Measurements from ENCODE around the gene SVOP.
"Not testable (repeated sequence)": the region's sequence is repeated elsewhere in the genome, so short reads cannot be mapped to it uniquely, and the experiment has no call there.

The SVOP gene

GRCh38 chr12:109029411-109029810, 8.5 kb upstream of the SVOP start:
- DNase-seq, result no peak

GRCh38 chr12:109028624-109029023, 7.8 kb upstream of the SVOP start:
- not testable (repeated sequence) for DNase-seq

DNA sequence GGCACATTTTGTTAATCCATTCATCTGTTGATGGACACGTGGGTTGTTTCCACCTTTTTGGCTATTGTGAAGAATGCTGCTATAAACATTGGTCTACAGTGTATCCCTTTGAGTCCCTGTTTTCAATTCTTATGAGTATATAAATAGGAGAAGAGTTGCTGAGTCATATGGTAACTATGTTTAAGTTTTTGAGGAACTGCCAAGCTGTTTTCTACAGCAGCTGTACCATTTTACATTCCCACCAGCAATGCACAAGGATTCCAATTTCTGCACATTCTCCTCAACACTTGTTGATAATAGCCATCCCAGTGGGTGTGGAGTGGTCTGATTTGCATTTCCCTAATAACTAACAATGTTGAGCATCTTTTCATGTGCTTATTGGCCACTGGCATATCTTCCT, 6.9 kb upstream of the SVOP start:
- DNase-seq, result no peak

DNA sequence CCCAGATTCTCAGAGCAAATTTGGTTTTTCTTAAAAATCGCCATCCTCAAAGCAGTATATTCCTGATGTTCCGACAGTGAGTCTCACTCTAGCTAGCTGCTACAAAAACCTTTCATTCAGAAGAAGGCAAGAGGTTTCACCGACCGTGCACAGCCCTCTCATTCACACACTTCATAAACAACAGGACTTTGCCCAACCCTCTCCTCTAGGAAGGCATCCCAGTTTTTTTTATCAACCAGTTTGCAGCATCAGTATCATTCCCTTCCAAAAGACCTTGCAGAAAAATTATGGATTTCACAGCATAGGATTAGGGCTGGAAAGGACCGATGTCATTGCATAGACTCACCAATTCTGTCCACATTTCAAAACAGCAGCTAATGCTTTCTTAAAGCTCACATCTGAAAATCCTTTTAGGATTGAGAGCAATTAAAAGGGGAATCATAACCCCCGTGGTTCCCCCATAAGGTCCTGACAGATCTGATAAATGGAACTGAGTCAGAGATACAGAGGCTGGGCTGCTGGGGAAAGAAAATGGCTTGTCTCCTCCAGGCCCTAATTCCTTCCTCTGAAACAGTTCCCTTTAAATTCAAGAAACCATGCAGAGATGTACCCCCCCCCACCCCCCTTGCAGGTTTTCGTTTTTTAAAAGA, 597 bp downstream of the SVOP start:
- peak; percentile 48 for DNase-seq

GRCh38 chr12:109018296-109018695, 2.6 kb downstream of the SVOP start:
- no peak for DNase-seq

DNA sequence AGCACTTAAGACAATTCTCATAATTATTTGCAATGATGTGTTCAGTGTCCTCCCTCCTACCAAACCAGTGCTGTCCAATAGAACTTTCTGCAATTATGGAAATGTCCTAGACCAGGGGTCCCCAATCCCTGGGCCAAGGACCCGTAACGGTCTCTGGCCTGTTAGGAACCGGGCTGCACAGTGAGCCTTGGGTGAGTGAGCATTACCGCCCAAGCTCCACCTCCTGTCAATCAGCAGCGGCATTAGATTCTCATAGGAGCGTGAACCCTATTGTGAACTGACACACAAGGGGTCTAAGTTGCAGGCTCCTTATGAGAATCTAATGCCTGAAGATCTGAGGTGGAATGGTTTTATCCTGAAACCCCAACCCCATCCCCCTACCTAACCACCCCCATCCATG, 3.9 kb downstream of the SVOP start:
- no peak for DNase-seq

DNA sequence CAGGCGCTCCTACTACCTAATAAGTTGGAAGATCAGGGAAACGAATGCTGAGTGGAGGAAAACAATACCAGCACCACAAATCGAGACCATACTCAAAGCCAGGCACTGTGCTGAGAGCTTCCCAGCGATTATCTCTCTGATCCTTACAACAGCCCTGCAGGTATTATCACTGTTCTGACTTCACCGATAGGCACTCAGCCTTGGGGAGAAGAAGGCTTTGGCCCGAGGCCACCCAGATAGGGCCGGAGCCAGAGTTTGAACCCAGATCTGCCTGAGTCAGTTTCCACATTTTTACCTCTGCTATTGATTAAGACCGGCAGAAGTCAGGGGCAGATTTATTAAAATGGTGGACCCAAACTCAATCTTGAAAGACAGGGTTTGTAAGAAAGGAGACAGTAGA, 4.9 kb downstream of the SVOP start:
- no peak for DNase-seq

DNA sequence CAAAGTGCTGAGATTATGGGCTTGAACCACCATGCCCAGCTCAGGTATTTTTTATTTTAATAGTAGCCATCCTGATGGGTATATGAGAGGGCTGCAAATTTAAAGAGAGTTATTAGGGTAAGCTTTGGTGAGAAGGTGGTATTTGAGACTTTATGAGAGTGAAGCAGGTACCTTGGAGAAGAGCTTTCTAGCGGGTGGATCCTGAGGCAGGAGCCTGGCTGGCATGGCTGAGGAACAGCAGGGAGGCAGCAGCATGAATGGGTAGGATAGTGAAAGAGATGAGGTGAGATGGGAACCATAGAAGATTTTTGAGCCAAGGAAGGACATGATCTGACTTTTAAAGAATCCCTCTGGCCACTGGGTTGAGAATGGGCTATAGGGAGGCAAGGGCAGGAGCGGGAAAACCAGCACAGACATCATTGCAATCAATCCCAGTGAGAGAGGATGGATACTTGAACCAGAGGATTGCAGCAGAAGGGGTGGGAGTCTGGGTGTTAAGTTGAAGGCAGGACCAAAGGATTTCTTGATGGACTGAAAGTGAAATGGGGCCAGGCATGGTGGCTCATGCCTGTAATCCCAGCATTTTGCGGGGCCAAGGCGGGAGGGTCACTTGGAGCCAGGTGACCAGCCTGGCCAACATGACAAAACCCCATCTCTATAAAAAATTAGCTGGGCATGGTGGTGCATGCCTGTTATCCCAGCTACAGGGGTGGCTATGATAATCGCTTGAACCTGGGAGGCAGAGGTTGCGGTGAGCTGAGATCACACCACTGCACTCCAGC, 5.7 kb downstream of the SVOP start:
- DNase-seq, result no peak

GRCh38 chr12:109010259-109010658, 10.6 kb downstream of the SVOP start:
- no peak for DNase-seq

DNA sequence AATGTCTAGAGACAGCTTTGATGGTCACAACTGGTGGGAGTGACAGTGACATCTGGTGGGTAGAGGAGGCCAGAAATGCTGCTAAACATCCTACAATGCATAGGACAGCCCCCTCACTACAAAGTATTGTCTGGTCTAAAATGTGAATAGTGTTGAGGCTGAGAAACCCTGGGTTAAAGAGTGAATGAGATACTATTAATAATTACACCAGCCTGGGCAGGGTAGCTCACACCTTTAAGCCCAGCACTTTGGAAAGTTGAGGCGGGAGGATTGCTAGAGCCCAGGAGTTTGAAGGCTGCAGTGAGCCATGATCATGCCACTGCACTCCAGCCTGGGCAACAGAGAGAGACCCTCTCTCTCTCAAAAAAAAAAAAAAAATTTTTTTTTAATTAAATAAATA, 11.1 kb downstream of the SVOP start:
- DNase-seq, result no peak

DNA sequence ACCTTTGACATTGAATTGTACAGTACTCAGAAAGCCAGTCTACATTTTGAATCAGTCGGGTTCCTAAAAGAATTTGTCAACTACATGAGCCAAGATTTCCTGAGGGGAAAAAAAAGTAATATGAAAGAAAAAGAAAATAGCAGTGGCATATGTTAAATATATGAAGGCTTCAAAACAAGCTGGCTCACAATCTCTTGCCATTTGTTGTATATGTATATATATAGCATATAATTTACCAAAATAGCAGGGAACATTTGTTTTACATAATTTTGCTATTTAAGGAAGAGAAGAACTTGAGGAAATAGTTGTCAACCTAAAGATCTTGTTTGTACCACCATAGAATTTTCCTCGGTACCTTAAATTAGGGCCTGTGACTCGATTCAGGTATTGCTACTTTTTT, 16.9 kb downstream of the SVOP start:
- DNase-seq, result no peak

DNA sequence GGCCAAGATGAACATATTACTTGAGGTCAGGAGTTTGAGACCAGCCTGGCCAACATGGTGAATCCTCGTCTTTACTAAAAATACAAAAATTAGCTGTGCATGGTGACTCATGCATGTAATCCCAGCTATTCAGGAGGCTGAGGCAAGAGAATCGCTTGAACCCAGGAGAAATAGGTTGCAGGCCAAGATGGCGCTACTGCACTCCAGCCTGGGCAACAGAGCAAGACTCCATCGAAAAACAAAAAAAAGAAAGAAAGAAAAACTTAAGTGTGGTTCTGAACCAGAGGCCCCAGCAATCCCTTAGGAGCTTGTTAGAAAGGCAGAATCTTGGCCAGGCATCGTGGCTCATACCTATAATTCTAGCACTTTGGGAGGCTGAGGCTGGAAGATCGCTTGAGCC, 24.5 kb downstream of the SVOP start:
- no peak for DNase-seq

DNA sequence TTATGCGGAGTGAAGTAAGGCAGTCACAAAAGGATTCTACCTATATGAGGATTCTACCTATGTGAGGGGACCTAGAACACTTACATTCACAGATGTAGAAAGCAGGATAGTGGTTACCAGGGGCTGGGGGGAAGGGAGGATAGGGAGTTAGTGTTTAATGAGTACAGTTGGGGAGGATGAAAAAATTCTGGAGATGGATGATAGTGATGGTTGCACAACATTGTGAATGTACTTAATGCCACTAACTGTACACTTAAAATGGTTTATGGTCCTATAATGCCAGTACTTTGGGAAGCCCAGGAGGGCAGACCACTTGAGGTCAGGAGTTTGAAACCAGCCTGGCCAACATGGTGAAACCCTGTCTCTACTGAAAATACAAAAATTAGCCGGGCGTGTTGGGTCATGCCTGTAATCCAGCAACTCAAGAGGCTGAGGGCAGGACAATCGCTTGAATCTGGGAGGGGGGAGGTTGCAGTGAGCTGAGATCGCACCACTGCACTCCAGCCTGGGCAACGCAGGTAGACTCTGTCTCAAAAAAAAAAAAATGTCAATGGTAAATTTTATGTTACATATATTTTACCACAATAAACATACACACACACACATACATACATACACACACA, 25.4 kb downstream of the SVOP start:
- DNase-seq, result no peak

DNA sequence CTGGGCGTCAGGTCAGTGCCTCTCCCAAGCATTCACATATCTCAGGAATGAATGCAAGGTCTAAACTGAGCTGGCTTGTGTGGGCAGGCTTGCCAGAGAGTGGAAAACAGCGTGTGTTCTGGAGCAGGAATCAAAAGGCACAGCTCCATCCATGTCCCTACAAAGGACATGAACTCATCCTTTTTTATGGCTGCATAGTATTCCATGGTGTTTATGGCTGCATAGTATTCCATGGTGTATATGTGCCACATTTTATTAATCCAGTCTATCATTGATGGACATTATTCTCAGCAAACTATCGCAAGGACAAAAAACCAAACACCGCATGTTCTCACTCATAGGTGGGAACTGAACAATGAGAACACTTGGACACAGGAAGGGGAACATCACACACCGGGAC, 30.8 kb downstream of the SVOP start:
- not testable (repeated sequence) for DNase-seq

- no peak for DNase-seq
Observed at GRCh38 chr12:108989376-108989775, 31.5 kb downstream of the SVOP start.

DNA sequence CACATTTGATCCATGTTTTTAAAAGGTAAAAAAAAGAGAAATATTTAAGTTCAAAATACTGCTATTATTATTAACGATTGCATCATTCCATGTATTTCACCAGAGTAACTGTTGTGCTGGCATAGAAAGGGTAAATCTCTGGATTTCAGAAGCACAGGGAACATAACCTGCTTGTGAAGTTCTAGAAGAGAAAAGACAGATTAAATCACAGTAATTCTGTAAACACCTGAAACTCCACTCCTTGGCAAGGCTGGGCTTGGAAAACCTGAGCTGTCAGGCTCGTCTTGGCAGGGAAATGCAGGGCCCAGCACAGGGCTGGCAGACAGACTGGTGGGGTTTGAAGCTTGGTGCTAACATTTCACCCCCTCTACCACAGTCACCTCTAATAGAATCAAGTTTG, 35.1 kb downstream of the SVOP start:
- no peak for DNase-seq

GRCh38 chr12:108983227-108983626, 37.6 kb downstream of the SVOP start:
- DNase-seq, result no peak

GRCh38 chr12:108982621-108983219, 38.1 kb downstream of the SVOP start:
- DNase-seq, result no peak

DNA sequence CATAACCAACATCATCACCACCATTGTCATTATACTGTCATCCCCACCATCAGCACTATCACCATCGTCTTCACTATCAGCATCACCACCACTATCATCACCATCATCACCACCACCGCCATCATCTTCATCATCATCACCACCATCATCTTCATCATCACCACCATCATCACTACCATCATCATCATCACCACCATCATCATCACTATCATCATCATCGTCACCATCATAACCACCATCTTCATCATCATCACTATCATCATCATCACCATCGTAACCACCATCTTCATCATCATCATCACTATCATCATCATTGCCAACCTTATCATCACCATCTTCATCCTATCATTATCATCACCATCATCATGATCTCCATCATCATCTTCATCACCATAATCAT, 39.0 kb downstream of the SVOP start:
- DNase-seq, result no peak

- no peak for DNase-seq
Observed at GRCh38 chr12:108980831-108981618, 39.8 kb downstream of the SVOP start.

DNA sequence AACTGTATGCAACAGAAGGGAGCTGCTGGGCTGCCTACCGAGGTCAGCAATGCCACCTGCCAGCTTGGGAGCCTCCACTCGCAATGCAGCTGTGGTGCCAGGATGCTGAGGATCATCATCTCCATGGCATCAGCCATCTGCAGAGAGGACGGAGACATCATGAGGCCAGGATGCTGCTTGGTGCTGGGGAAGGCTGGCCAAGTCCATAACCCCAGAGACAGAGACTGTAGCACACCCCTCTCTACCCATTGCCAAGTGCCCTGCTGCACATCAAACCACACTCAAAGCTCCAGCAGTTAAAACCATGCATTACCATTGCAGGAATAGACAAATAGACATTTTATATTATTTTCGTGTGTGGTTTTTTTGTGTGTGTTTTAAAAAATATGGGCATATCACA, 43.5 kb downstream of the SVOP start:
- DNase-seq, result no peak

DNA sequence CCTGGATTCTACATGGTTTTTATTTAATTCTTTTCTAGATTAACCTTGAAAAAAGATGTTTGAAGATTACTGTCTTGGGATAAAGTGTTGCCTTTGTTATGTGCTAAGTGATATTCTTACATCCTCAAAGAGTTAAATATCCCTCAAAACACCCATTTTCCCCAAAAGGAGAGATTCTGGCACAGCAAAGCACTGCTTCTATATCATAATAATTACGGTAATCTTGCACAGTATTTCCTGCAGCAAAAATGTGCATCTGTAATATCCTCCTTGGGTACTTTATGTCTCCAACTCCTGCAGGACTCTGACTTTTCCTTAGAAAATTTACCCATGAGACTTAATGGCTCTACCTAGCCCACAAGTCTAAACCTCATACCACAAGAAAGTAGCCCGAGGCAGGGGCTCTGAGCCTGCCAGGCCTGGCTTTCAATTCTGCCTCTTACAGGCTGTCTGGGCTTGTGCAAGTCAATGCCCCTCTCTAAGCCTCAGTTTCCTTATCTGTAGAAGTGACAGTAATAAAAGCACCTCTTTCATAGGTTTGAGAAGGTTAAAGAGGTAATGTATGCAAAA, 45.8 kb downstream of the SVOP start:
- no peak for DNase-seq
